ENCODE measurements around the gene CATSPERZ. TPM values are rescaled to one million over a fixed set of nuclear protein-coding genes. Genes with fewer than 3 reads are reported as not detected.

CATSPERZ gene
- total RNA-seq, 5 donors from 2014 or later (not counting 1 experiment from before 2014, with no cell fraction given), result 0.40 TPM; not detected in 4

DNA sequence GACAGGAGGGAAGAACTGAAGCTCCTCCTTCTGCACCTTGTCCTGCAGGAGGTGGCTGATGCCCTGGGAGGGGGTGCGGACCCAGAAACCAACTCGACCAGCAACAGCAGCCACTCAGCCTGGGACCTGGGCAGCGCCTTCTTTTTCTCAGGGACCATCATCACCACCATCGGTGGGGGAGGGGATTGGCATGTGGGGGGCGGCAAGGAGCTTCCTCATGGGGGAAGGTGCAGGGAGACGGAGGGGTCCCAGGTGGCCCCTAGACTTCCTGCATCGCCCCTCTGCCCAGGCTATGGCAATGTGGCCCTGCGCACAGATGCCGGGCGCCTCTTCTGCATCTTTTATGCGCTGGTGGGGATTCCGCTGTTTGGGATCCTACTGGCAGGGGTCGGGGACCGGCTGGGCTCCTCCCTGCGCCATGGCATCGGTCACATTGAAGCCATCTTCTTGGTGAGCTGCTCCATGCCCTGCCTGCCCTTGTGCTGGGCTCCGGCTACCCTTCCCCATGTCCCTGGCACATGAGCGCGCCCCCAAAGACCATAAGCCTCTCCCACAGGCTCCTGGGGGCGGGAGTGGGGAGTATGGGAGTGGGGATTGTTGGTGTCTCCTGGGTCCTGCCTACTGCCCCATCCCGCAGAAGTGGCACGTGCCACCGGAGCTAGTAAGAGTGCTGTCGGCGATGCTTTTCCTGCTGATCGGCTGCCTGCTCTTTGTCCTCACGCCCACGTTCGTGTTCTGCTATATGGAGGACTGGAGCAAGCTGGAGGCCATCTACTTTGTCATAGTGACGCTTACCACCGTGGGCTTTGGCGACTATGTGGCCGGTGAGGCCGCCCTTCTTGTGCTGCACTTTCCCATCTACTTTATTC is 3.1 kb upstream of the CATSPERZ start:
- Histone ChIP-seq H3K4me1 (ENCODE audit: control insufficient read depth in 1 of 2, extremely low read depth in 1 of 2, insufficient read depth in 2 of 2, low read length in 2 of 2) (peaks cover 13 to 50% of the 10 kb centered on the region in 2 experiments), H3K27ac (ENCODE audit: low read length) (no peak overlapping the region), H3K36me3 (ENCODE audit: control insufficient read depth in 2 of 2, extremely low read depth in 1 of 2, insufficient read depth in 1 of 2, low read length in 1 of 2) (no peaks in the 10 kb centered on the region), H3K27me3 (replicated peaks in 1 of 2; ENCODE audit: control insufficient read depth in 2 of 2, extremely low read depth in 1 of 2, insufficient read depth in 2 of 2, low read length in 1 of 2) (peaks cover 17 to 98% of the 10 kb centered on the region in 2 experiments), H3K9me3 (no peaks in the 10 kb centered on the region), H3K4me3 (ENCODE audit: control insufficient read depth in 1 of 2, extremely low read depth in 1 of 2, low read length in 1 of 2) (no peak overlapping the region)
- Mint-ChIP-seq H3K4me1 (peaks cover 24 to 36% (median 25%) of the 10 kb centered on the region in 3 donors), H3K36me3 (no peaks in the 10 kb centered on the region), H3K27ac (peak overlapping the region in 1 of 2 donors; percentile 20), H3K4me3 (no peak overlapping the region), H3K9me3 (no peaks in the 10 kb centered on the region), H3K27me3 (peaks cover 58 to 85% of the 10 kb centered on the region in 2 donors)
- 11% methylated on average over 26 of the region's 34 CpGs for WGBS (ENCODE audit: insufficient coverage)
- no peak for ATAC-seq (replicated peaks in 1 of 4)
- ChIA-PET CTCF (no interaction called here), POLR2A (interaction anchor here in 1 of 2 donors (0.6 kb wide), 1 partner anchor 1023 kb away, joined by 6 read pairs; no protein-coding TSS in a partner anchor)
- DNase-seq, result no peak

DNA sequence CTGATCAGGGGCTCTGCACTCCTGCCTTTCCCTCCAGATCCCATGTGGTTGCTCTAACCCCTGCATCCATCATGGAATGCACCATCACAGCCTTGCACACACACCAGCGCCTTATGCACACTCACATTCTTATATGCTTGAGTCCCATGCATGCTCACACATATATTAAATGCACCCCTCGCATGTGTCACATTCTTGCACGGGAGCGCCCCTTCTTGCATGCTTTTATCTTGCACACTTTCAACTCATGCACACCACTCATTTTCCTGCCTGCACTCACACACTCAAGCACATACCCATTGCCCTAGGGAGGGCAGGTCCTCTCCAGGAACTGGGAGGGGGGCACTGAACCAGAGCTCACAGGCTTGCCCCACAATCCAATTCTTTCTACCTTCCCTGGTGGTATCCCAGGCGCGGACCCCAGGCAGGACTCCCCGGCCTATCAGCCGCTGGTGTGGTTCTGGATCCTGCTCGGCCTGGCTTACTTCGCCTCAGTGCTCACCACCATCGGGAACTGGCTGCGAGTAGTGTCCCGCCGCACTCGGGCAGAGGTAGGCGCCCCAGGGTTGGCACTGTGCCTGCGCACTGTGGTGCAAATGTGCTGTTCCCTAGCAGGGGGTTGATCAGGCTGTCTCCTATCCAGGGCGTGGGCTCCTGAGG is 2.3 kb upstream of the CATSPERZ start:
- H3K36me3 Mint-ChIP-seq, result no peaks in the 10 kb centered on the region
- peak overlapping the region in 1 of 3 donors; percentile 44 for H3K4me3 Mint-ChIP-seq
- peaks cover 24 to 34% (median 25%) of the 10 kb centered on the region in 3 donors for H3K4me1 Mint-ChIP-seq
- ATAC-seq (replicated peaks in 1 of 4), result no peak
- H3K9me3 Mint-ChIP-seq, result no peaks in the 10 kb centered on the region
- peaks cover 17 to 98% of the 10 kb centered on the region in 2 experiments for H3K27me3 ChIP-seq (replicated peaks in 1 of 2; ENCODE audit: control insufficient read depth in 2 of 2, extremely low read depth in 1 of 2, insufficient read depth in 2 of 2, low read length in 1 of 2)
- peaks cover 9 to 43% of the 10 kb centered on the region in 2 experiments for H3K4me1 ChIP-seq (ENCODE audit: control insufficient read depth in 1 of 2, extremely low read depth in 1 of 2, insufficient read depth in 2 of 2, low read length in 2 of 2)
- H3K27ac ChIP-seq (ENCODE audit: low read length), result no peak overlapping the region
- CTCF ChIA-PET, result no interaction called here
- H3K4me3 ChIP-seq (ENCODE audit: control insufficient read depth in 1 of 2, extremely low read depth in 1 of 2, low read length in 1 of 2), result peak overlapping the region in 1 of 2 donors; percentile 32
- peaks cover 58 to 81% of the 10 kb centered on the region in 2 donors for H3K27me3 Mint-ChIP-seq
- H3K9me3 ChIP-seq, result no peaks in the 10 kb centered on the region
- DNase-seq, result no peak
- 13% methylated on average over 16 of the region's 18 CpGs for WGBS (ENCODE audit: insufficient coverage)
- POLR2A ChIA-PET, result interaction anchor here in 1 of 2 donors (0.6 kb wide), 1 partner anchor 1022 kb away, joined by 6 read pairs; no protein-coding TSS in a partner anchor
- peak overlapping the region in 1 of 2 donors; percentile 20 for H3K27ac Mint-ChIP-seq
- H3K36me3 ChIP-seq (ENCODE audit: control insufficient read depth in 2 of 2, extremely low read depth in 1 of 2, insufficient read depth in 1 of 2, low read length in 1 of 2), result no peaks in the 10 kb centered on the region

GRCh38 chr11:64298966-64299846 is 952 bp upstream of the CATSPERZ start:
- DNase-seq, result no peak
- peaks cover 28 to 37% (median 30%) of the 10 kb centered on the region in 3 donors for H3K4me1 Mint-ChIP-seq
- ChIA-PET POLR2A (interaction anchor here in 1 of 2 donors (0.6 kb wide), 1 partner anchor 112 kb away, joined by 3 read pairs; no protein-coding TSS in a partner anchor), CTCF (no interaction called here)
- Histone ChIP-seq H3K36me3 (ENCODE audit: control insufficient read depth in 2 of 2, extremely low read depth in 1 of 2, insufficient read depth in 1 of 2, low read length in 1 of 2) (no peaks in the 10 kb centered on the region), H3K27ac (ENCODE audit: low read length) (no peak overlapping the region), H3K9me3 (no peaks in the 10 kb centered on the region), H3K4me3 (ENCODE audit: control insufficient read depth in 1 of 2, extremely low read depth in 1 of 2, low read length in 1 of 2) (peak overlapping the region in 1 of 2 donors; percentile 54), H3K4me1 (ENCODE audit: control insufficient read depth in 1 of 2, extremely low read depth in 1 of 2, insufficient read depth in 2 of 2, low read length in 2 of 2) (peaks cover 9 to 50% of the 10 kb centered on the region in 2 experiments), H3K27me3 (replicated peaks in 1 of 2; ENCODE audit: control insufficient read depth in 2 of 2, extremely low read depth in 1 of 2, insufficient read depth in 2 of 2, low read length in 1 of 2) (peaks cover 17 to 96% of the 10 kb centered on the region in 2 experiments)
- WGBS (ENCODE audit: insufficient coverage), result 5% methylated on average over 51 of the region's 60 CpGs
- peak overlapping the region; percentile 44 to 78 (median 58) for H3K4me3 Mint-ChIP-seq
- H3K27ac Mint-ChIP-seq, result peak overlapping the region in 1 of 2 donors; percentile 23
- no peaks in the 10 kb centered on the region for H3K9me3 Mint-ChIP-seq
- no peak for ATAC-seq (replicated peaks in 1 of 4)
- H3K27me3 Mint-ChIP-seq, result peaks cover 44 to 70% of the 10 kb centered on the region in 2 donors
- no peaks in the 10 kb centered on the region for H3K36me3 Mint-ChIP-seq

- H3K27ac Mint-ChIP-seq, result no peak overlapping the region
- ChIA-PET POLR2A (interaction anchor here in 1 of 2 donors (0.6 to 0.9 kb wide), 2 partner anchors 118 to 119 kb away, joined by 3 to 6 read pairs; partner anchors contain the start of gene STIP1), CTCF (interaction anchor here (0.5 to 5.8 kb wide), 14 partner anchors 9 to 1637 kb away, joined by 3 to 122 read pairs (median 6); partner anchors contain the start of genes GPR137 (in 2 of the 2), BAD (in 1 of the 2), FERMT3 (in 1 of the 2) and PLCB3 (in 1 of the 2))
- peaks cover 16 to 63% of the 10 kb centered on the region in 2 experiments for H3K4me1 ChIP-seq (ENCODE audit: control insufficient read depth in 1 of 2, extremely low read depth in 1 of 2, insufficient read depth in 2 of 2, low read length in 2 of 2)
- H3K4me1 Mint-ChIP-seq, result peaks cover 36 to 44% (median 39%) of the 10 kb centered on the region in 3 donors
- no peak overlapping the region for H3K27ac ChIP-seq (ENCODE audit: low read length)
- 94% methylated on average over 7 of the region's 13 CpGs for WGBS (ENCODE audit: insufficient coverage)
- H3K4me3 Mint-ChIP-seq, result peak overlapping the region in 2 of 3 donors; percentile 92 to 99
- H3K36me3 Mint-ChIP-seq, result peaks cover 3% of the 10 kb centered on the region
- peaks cover 2 to 56% of the 10 kb centered on the region in 2 experiments for H3K27me3 ChIP-seq (replicated peaks in 1 of 2; ENCODE audit: control insufficient read depth in 2 of 2, extremely low read depth in 1 of 2, insufficient read depth in 2 of 2, low read length in 1 of 2)
- no peaks in the 10 kb centered on the region for H3K36me3 ChIP-seq (ENCODE audit: control insufficient read depth in 2 of 2, extremely low read depth in 1 of 2, insufficient read depth in 1 of 2, low read length in 1 of 2)
- DNase-seq (no peak), ATAC-seq (replicated peaks in 1 of 4) (no peak)
- H3K9me3 ChIP-seq, result no peaks in the 10 kb centered on the region
- H3K9me3 Mint-ChIP-seq, result no peaks in the 10 kb centered on the region
- H3K27me3 Mint-ChIP-seq, result peaks cover 13 to 31% of the 10 kb centered on the region in 2 donors
- H3K4me3 ChIP-seq (ENCODE audit: control insufficient read depth in 1 of 2, extremely low read depth in 1 of 2, low read length in 1 of 2), result peak overlapping the region in 1 of 2 donors; percentile 88
These were observed 3.2 kb downstream of the CATSPERZ start for GRCh38 chr11:64303109-64304031.

GRCh38 chr11:64304032-64304315 is 3.8 kb downstream of the CATSPERZ start:
- Histone ChIP-seq H3K4me1 (ENCODE audit: control insufficient read depth in 1 of 2, extremely low read depth in 1 of 2, insufficient read depth in 2 of 2, low read length in 2 of 2) (peaks cover 16 to 61% of the 10 kb centered on the region in 2 experiments), H3K9me3 (no peaks in the 10 kb centered on the region), H3K27me3 (replicated peaks in 1 of 2; ENCODE audit: control insufficient read depth in 2 of 2, extremely low read depth in 1 of 2, insufficient read depth in 2 of 2, low read length in 1 of 2) (peaks cover 0 to 50% of the 10 kb centered on the region in 2 experiments), H3K36me3 (ENCODE audit: control insufficient read depth in 2 of 2, extremely low read depth in 1 of 2, insufficient read depth in 1 of 2, low read length in 1 of 2) (no peaks in the 10 kb centered on the region), H3K4me3 (ENCODE audit: control insufficient read depth in 1 of 2, extremely low read depth in 1 of 2, low read length in 1 of 2) (peak overlapping the region; percentile 88 to 89), H3K27ac (ENCODE audit: low read length) (peak overlapping the region; percentile 93)
- Mint-ChIP-seq H3K27ac (peak overlapping the region; percentile 94), H3K4me1 (peaks cover 36 to 42% (median 39%) of the 10 kb centered on the region in 3 donors), H3K27me3 (peaks cover 10 to 25% of the 10 kb centered on the region in 2 donors), H3K4me3 (peak overlapping the region; percentile 86 to 99 (median 92)), H3K36me3 (peaks cover 3% of the 10 kb centered on the region), H3K9me3 (no peaks in the 10 kb centered on the region)
- no peak for DNase-seq
- CTCF ChIA-PET, result interaction anchor here (0.6 to 5.8 kb wide), 11 partner anchors 9 to 1638 kb away, joined by 3 to 122 read pairs (median 7); partner anchors contain the start of genes BAD (in 1 of the 2), FERMT3 (in 1 of the 2), FKBP2 (in 1 of the 2) and GPR137 (in 1 of the 2)
- ATAC-seq (replicated peaks in 1 of 4), result no peak
- WGBS (ENCODE audit: insufficient coverage), result no CpG with 5 or more reads among the region's 5 CpGs
- POLR2A ChIA-PET, result interaction anchor here in 1 of 2 donors (0.6 kb wide), 1 partner anchor 118 kb away, joined by 3 read pairs; the partner anchor contains the start of gene STIP1
